T-cell (primary cell): Measurements from ENCODE around the gene HLTF. TPM values are rescaled to one million over a fixed set of nuclear protein-coding genes. Genes with fewer than 3 reads are reported as not detected.

Experiments used
- ATAC-seq, 4 experiments: fragments of 200-7000 bp in 3 of 4; fragments of 150-1000 bp in 1 of 4; cut with Tn5 transposase; replicated peaks in 1 of 4; 1 replicate in 3 of 4; 2 replicates in 1 of 4; pipeline ENCODE4 v1.10.0; 2021; ENCODE audit warnings: moderate library complexity in 3 of 4, mild to moderate bottlenecking in 2 of 4, moderate number of reproducible peaks in 1 of 4
- CTCF ChIA-PET, 2 donors: fragments of 300-600 bp; sonication (Branson Sonifier 250); formaldehyde crosslinking; loops; one replicate each; lab custom pipeline; 2022; ENCODE audit warnings: antibody characterized with exemption in 2 of 2; lab: Charles Lee
- POLR2A ChIA-PET, 2 donors: fragments of 300-600 bp; sonication (Branson Sonifier 250); formaldehyde crosslinking; loops; one replicate each; lab custom pipeline; 2022; ENCODE audit warnings: antibody characterized with exemption in 2 of 2; lab: Charles Lee
- DNase-seq, 35 experiments: peaks; one replicate each; pipeline versions ENCODE4 v3.0.0 to v3.0.0-alpha.2; 2013 to 2023
- H3K27ac ChIP-seq: one replicate; pipeline ENCODE4 v1.5.1; 2013; ENCODE audit warnings: low read length
- H3K27me3 ChIP-seq, 2 experiments: replicated peaks in 1 of 2; 1 replicate in 1 of 2; 2 replicates in 1 of 2; pipeline versions ENCODE4 v1.6.1 to v1.7.0; 2013; ENCODE audit warnings: low read length in 1 of 2, mixed read lengths in 1 of 2; ENCODE audit not compliant: control insufficient read depth in 2 of 2, insufficient read depth in 2 of 2; ENCODE audit errors: extremely low read depth in 1 of 2
- H3K36me3 ChIP-seq, 2 donors: 1 replicate in 1 of 2; 2 replicates in 1 of 2; pipeline versions ENCODE4 v1.6.1 to v1.7.0; 2013; ENCODE audit warnings: low read length in 1 of 2; ENCODE audit not compliant: control insufficient read depth in 2 of 2, insufficient read depth in 1 of 2; ENCODE audit errors: extremely low read depth in 1 of 2
- H3K4me1 ChIP-seq, 2 experiments: 1 replicate in 1 of 2; 2 replicates in 1 of 2; pipeline versions ENCODE4 v1.6.1 to v1.7.0; 2013; ENCODE audit warnings: low read length in 2 of 2, mixed read lengths in 1 of 2; ENCODE audit not compliant: insufficient read depth in 2 of 2, control insufficient read depth in 1 of 2; ENCODE audit errors: extremely low read depth in 1 of 2
- H3K4me3 ChIP-seq, 2 donors: 1 replicate in 1 of 2; 2 replicates in 1 of 2; pipeline versions ENCODE4 v1.5.1 to v1.7.0; 2013; ENCODE audit warnings: mild to moderate bottlenecking in 2 of 2, low read length in 1 of 2, moderate library complexity in 1 of 2; ENCODE audit not compliant: control insufficient read depth in 1 of 2; ENCODE audit errors: extremely low read depth in 1 of 2
- H3K9me3 ChIP-seq: 2 replicates; pipeline ENCODE4 v1.7.0; 2013
- H3K27ac Mint-ChIP-seq, 2 donors: one replicate each; pipeline ENCODE4 v1.8.0; 2020 to 2021; ENCODE audit warnings: mild to moderate bottlenecking in 2 of 2, mixed read lengths in 2 of 2
- H3K27me3 Mint-ChIP-seq, 2 donors: one replicate each; pipeline ENCODE4 v1.8.0; 2021 to 2022; ENCODE audit warnings: mixed read lengths in 2 of 2
- H3K36me3 Mint-ChIP-seq: one replicate; pipeline ENCODE4 v1.8.0; 2021; ENCODE audit warnings: mixed read lengths
- H3K4me1 Mint-ChIP-seq, 3 donors: one replicate each; pipeline ENCODE4 v1.8.0; 2020 to 2022; ENCODE audit warnings: mixed read lengths in 3 of 3, mild to moderate bottlenecking in 1 of 3
- H3K4me3 Mint-ChIP-seq, 3 donors: one replicate each; pipeline ENCODE4 v1.8.0; 2020 to 2022; ENCODE audit warnings: mild to moderate bottlenecking in 3 of 3, mixed read lengths in 3 of 3, moderate library complexity in 3 of 3
- H3K9me3 Mint-ChIP-seq, 3 donors: one replicate each; pipeline ENCODE4 v1.8.0; 2020 to 2022; ENCODE audit warnings: mixed read lengths in 3 of 3
- WGBS: methylation state at CpG from one replicate; pipeline ENCODE4 v1.1.5; 2013; ENCODE audit warnings: missing lambda C conversion rate; ENCODE audit not compliant: insufficient coverage; 5-methylcytosine and 5-hydroxymethylcytosine counted together
- total RNA-seq, 35 experiments: library from RNA in 6 of 35; stranded (reverse) in 6 of 35; fragments of 120-200 nt in 1 of 35; gene quantifications; one replicate each; pipeline versions ENCODE4 v1.2.1 to v1.2.4 and lab custom pipeline; 2013 to 2026

The HLTF gene
- total RNA-seq, 5 donors from 2014 or later (not counting 1 experiment from before 2014, with no cell fraction given) = 12.5 to 25.4 (median 19.1) TPM

GRCh38 chr3:149091983-149092382 is 5.7 kb upstream of the HLTF start:
- Mint-ChIP-seq H3K4me3 (no peak overlapping the region), H3K36me3 (no peaks in the 10 kb centered on the region), H3K27ac (no peak overlapping the region), H3K27me3 (peaks cover 0 to 1% of the 10 kb centered on the region in 2 donors), H3K4me1 (peaks cover 0 to under 1% (median 0%) of the 10 kb centered on the region in 3 donors), H3K9me3 (no peaks in the 10 kb centered on the region)
- ATAC-seq = no peak
- WGBS = 92% methylated on average over 3 of the region's 4 CpGs
- H3K36me3 ChIP-seq = no peaks in the 10 kb centered on the region
- no peak for DNase-seq
- no peak overlapping the region for H3K4me3 ChIP-seq
- no peaks in the 10 kb centered on the region for H3K9me3 ChIP-seq
- H3K27ac ChIP-seq = no peak overlapping the region
- POLR2A ChIA-PET = interaction anchor here in 1 of 2 donors (0.5 kb wide), 1 partner anchor 32 kb away, joined by 3 read pairs; no protein-coding TSS in a partner anchor
- CTCF ChIA-PET = no interaction called here
- H3K4me1 ChIP-seq = peaks cover 0 to 2% of the 10 kb centered on the region in 2 experiments
- H3K27me3 ChIP-seq = no peaks in the 10 kb centered on the region

DNA sequence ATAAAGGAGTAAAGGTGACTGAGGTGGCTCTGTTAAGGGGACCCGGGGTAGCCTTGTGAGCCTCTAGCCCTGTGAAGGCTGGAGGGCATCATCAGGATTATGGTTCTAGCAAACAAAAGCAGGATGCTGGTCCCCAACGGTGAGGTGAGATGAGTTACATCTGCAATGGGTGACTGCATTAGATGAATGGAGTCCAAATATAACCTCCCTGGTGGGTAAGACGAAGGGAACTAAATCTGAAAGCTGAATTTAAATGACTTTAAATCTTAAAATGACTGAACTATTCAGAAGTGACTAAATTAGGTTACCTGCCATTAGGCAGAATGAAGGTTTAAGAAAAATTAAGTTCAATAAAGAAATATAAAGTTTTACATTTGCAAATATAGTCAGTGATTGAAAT is 4.6 kb upstream of the HLTF start:
- Mint-ChIP-seq H3K27ac (no peak overlapping the region), H3K4me1 (peaks cover 0 to 5% (median 3%) of the 10 kb centered on the region in 3 donors), H3K4me3 (no peak overlapping the region), H3K27me3 (no peaks in the 10 kb centered on the region), H3K36me3 (no peaks in the 10 kb centered on the region), H3K9me3 (no peaks in the 10 kb centered on the region)
- peaks cover 0 to 9% of the 10 kb centered on the region in 2 experiments for H3K4me1 ChIP-seq
- no peak for DNase-seq
- H3K9me3 ChIP-seq = no peaks in the 10 kb centered on the region
- no peaks in the 10 kb centered on the region for H3K36me3 ChIP-seq
- no peak overlapping the region for H3K27ac ChIP-seq
- POLR2A ChIA-PET = no interaction called here
- ATAC-seq = no peak
- H3K27me3 ChIP-seq = no peaks in the 10 kb centered on the region
- CTCF ChIA-PET = no interaction called here
- 80% methylated on average over 2 of the region's 3 CpGs for WGBS
- no peak overlapping the region for H3K4me3 ChIP-seq

GRCh38 chr3:149090461-149090860 is 4.1 kb upstream of the HLTF start:
- Histone ChIP-seq H3K27me3 (no peaks in the 10 kb centered on the region), H3K4me3 (no peak overlapping the region), H3K4me1 (peaks cover 2 to 13% of the 10 kb centered on the region in 2 experiments), H3K27ac (no peak overlapping the region), H3K9me3 (no peaks in the 10 kb centered on the region), H3K36me3 (no peaks in the 10 kb centered on the region)
- Mint-ChIP-seq H3K9me3 (no peaks in the 10 kb centered on the region), H3K27ac (no peak overlapping the region), H3K4me3 (no peak overlapping the region), H3K36me3 (no peaks in the 10 kb centered on the region), H3K4me1 (peaks cover 4 to 9% (median 6%) of the 10 kb centered on the region in 3 donors), H3K27me3 (no peaks in the 10 kb centered on the region)
- DNase-seq = no peak
- no CpG with 5 or more reads among the region's 1 CpG for WGBS
- ChIA-PET POLR2A (no interaction called here), CTCF (interaction anchor here in 1 of 2 donors (0.6 to 0.7 kb wide), 2 partner anchors 115 to 243 kb away, joined by 3 to 5 read pairs; partner anchors contain the start of gene TM4SF18)
- no peak for ATAC-seq

GRCh38 chr3:149089395-149089794 is 3.1 kb upstream of the HLTF start:
- Mint-ChIP-seq H3K4me3 (no peak overlapping the region), H3K36me3 (no peaks in the 10 kb centered on the region), H3K9me3 (no peaks in the 10 kb centered on the region), H3K4me1 (peaks cover 14 to 17% (median 15%) of the 10 kb centered on the region in 3 donors), H3K27me3 (no peaks in the 10 kb centered on the region), H3K27ac (no peak overlapping the region)
- Histone ChIP-seq H3K4me3 (no peak overlapping the region), H3K27ac (no peak overlapping the region), H3K9me3 (no peaks in the 10 kb centered on the region), H3K36me3 (no peaks in the 10 kb centered on the region), H3K27me3 (no peaks in the 10 kb centered on the region), H3K4me1 (peaks cover 2 to 19% of the 10 kb centered on the region in 2 experiments)
- ChIA-PET POLR2A (no interaction called here), CTCF (no interaction called here)
- 64% methylated on average over 3 of the region's 3 CpGs for WGBS
- DNase-seq (no peak), ATAC-seq (no peak)

DNA sequence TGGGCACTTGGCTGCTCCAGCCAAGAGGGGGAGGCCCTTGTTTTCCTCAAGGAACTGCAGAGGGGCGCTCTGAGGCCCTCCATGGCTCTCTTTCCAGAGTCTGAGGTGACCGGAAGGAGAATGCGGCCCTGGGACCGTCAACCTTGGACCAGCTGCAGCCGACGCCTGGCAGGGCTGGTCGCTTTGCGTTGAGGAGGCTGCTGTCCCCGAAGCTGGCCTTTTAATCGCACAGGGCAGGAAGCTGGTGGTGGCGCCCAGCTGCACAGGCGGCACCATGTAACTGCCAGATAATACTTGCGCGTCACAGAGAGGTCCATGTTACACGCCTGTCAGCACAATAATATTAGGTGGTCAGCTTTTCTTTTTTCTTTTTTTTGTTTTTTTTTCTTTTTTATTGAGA is 875 bp upstream of the HLTF start:
- Histone ChIP-seq H3K4me3 (no peak overlapping the region), H3K27me3 (no peaks in the 10 kb centered on the region), H3K9me3 (no peaks in the 10 kb centered on the region), H3K27ac (no peak overlapping the region), H3K36me3 (peaks cover 0 to 3% of the 10 kb centered on the region in 2 donors), H3K4me1 (peaks cover 2 to 19% of the 10 kb centered on the region in 2 experiments)
- H3K27ac Mint-ChIP-seq = no peak overlapping the region
- POLR2A ChIA-PET = no interaction called here
- peak in 1 of 35 experiments; percentile 2 for DNase-seq
- no peaks in the 10 kb centered on the region for H3K9me3 Mint-ChIP-seq
- WGBS = 99% methylated on average over 11 of the region's 15 CpGs
- H3K27me3 Mint-ChIP-seq = no peaks in the 10 kb centered on the region
- peak overlapping the region in 2 of 3 donors; percentile 96 to 97 for H3K4me3 Mint-ChIP-seq
- no peak for ATAC-seq
- H3K36me3 Mint-ChIP-seq = peaks cover 7% of the 10 kb centered on the region
- H3K4me1 Mint-ChIP-seq = peaks cover 20 to 23% (median 22%) of the 10 kb centered on the region in 3 donors
- CTCF ChIA-PET = interaction anchor here in 1 of 2 donors (0.7 to 1.5 kb wide), 3 partner anchors 16 to 231 kb away, joined by 3 read pairs; no protein-coding TSS in a partner anchor

- Histone ChIP-seq H3K36me3 (peaks cover 0 to 3% of the 10 kb centered on the region in 2 donors), H3K4me3 (peak overlapping the region; percentile 88 to 96), H3K9me3 (no peaks in the 10 kb centered on the region), H3K27me3 (no peaks in the 10 kb centered on the region), H3K27ac (peak overlapping the region; percentile 35), H3K4me1 (peaks cover 2 to 19% of the 10 kb centered on the region in 2 experiments)
- CTCF ChIA-PET = no interaction called here
- POLR2A ChIA-PET = no interaction called here
- Mint-ChIP-seq H3K27me3 (no peaks in the 10 kb centered on the region), H3K9me3 (no peaks in the 10 kb centered on the region), H3K4me1 (peaks cover 22 to 26% (median 23%) of the 10 kb centered on the region in 3 donors), H3K27ac (peak overlapping the region; percentile 75 to 93), H3K4me3 (peak overlapping the region; percentile 94 to 97 (median 96)), H3K36me3 (peaks cover 12% of the 10 kb centered on the region)
- DNase-seq (peak in 17 of 35 experiments; percentile 3 to 50 (median 8)), ATAC-seq (peak; percentile 41 to 47 (median 44))
- WGBS = 1% methylated on average over 20 of the region's 21 CpGs
These were observed 503 bp downstream of the HLTF start for GRCh38 chr3:149085828-149086231.
